ENCODE data around the gene MORN5.

MORN5 gene

GRCh38 chr9:122204055-122204454, 44.3 kb downstream of the MORN5 start:
- Histone ChIP-seq H3K27ac (no peak overlapping the region), H3K27me3 (ENCODE audit: insufficient read depth, low read depth, severe bottlenecking) (peaks cover 9% of the 10 kb centered on the region), H3K36me3 (no peaks in the 10 kb centered on the region), H3K9me3 (ENCODE audit: severe bottlenecking) (no peaks in the 10 kb centered on the region), H3K4me3 (ENCODE audit: low read depth, low read length) (no peak overlapping the region)
- TF ChIP-seq CTCF (IDR thresholded peaks at IDR 0.05; ENCODE audit: low read depth, low read length) = no peak
- DNase-seq = no peak

- no peak overlapping the region for H3K27ac ChIP-seq
- no peaks in the 10 kb centered on the region for H3K9me3 ChIP-seq (ENCODE audit: severe bottlenecking)
- DNase-seq = no peak
- no peak overlapping the region for H3K4me3 ChIP-seq (ENCODE audit: low read depth, low read length)
- peaks cover 9% of the 10 kb centered on the region for H3K27me3 ChIP-seq (ENCODE audit: insufficient read depth, low read depth, severe bottlenecking)
- no peaks in the 10 kb centered on the region for H3K36me3 ChIP-seq
- no peak for TF ChIP-seq CTCF (IDR thresholded peaks at IDR 0.05; ENCODE audit: low read depth, low read length)
These were observed 44.8 kb downstream of the MORN5 start for GRCh38 chr9:122204491-122204890.

GRCh38 chr9:122205176-122205575, 45.5 kb downstream of the MORN5 start:
- no peaks in the 10 kb centered on the region for H3K36me3 ChIP-seq
- H3K4me3 ChIP-seq (ENCODE audit: low read depth, low read length) = no peak overlapping the region
- H3K27me3 ChIP-seq (ENCODE audit: insufficient read depth, low read depth, severe bottlenecking) = peaks cover 9% of the 10 kb centered on the region
- no peak overlapping the region for H3K27ac ChIP-seq
- no peak for TF ChIP-seq CTCF (IDR thresholded peaks at IDR 0.05; ENCODE audit: low read depth, low read length)
- H3K9me3 ChIP-seq (ENCODE audit: severe bottlenecking) = no peaks in the 10 kb centered on the region
- DNase-seq = no peak

- Histone ChIP-seq H3K4me3 (ENCODE audit: low read depth, low read length) (no peak overlapping the region), H3K36me3 (no peaks in the 10 kb centered on the region), H3K27ac (no peak overlapping the region), H3K9me3 (ENCODE audit: severe bottlenecking) (no peaks in the 10 kb centered on the region), H3K27me3 (ENCODE audit: insufficient read depth, low read depth, severe bottlenecking) (peaks cover 14% of the 10 kb centered on the region)
- DNase-seq = no peak
- TF ChIP-seq CTCF (IDR thresholded peaks at IDR 0.05; ENCODE audit: low read depth, low read length) = no peak
These were observed 46.7 kb downstream of the MORN5 start for GRCh38 chr9:122206118-122207046.

- Histone ChIP-seq H3K27ac (no peak overlapping the region), H3K4me3 (ENCODE audit: low read depth, low read length) (no peak overlapping the region), H3K9me3 (ENCODE audit: severe bottlenecking) (no peaks in the 10 kb centered on the region), H3K27me3 (ENCODE audit: insufficient read depth, low read depth, severe bottlenecking) (peaks cover 21% of the 10 kb centered on the region), H3K36me3 (no peaks in the 10 kb centered on the region)
- DNase-seq = no peak
- no peak for TF ChIP-seq CTCF (IDR thresholded peaks at IDR 0.05; ENCODE audit: low read depth, low read length)
These were observed 47.4 kb downstream of the MORN5 start for GRCh38 chr9:122207096-122207495.
